Activated naive CD4-positive, alpha-beta T cell treated with anti-CD3 and anti-CD28 coated beads, Interleukin-2, amount 50 U/mL, for 72 hours (primary cell): ENCODE measurements around the gene SELENBP1. TPM values are rescaled to one million over a fixed set of nuclear protein-coding genes. Genes with fewer than 3 reads are reported as not detected.

Experiments
- ATAC-seq, 2 donors: fragments of 150-1000 bp; cut with Tn5 transposase; 2 replicates each; pipeline ENCODE4 v1.10.0; 2021; ENCODE audit warnings: mild to moderate bottlenecking in 2 of 2, moderate library complexity in 2 of 2
- DNase-seq, 2 donors: peaks; one replicate each; pipeline ENCODE4 v3.0.0; 2021 to 2022; ENCODE audit warnings: low spot score in 2 of 2
- H3K27ac Mint-ChIP-seq, 2 donors: one replicate each; pipeline ENCODE4 v1.8.0; 2022; ENCODE audit warnings: mild to moderate bottlenecking in 2 of 2, mixed read lengths in 2 of 2
- H3K36me3 Mint-ChIP-seq, 2 donors: one replicate each; pipeline ENCODE4 v1.8.0; 2022; ENCODE audit warnings: mixed read lengths in 2 of 2
- H3K9me3 Mint-ChIP-seq, 2 donors: one replicate each; pipeline ENCODE4 v1.8.0; 2022; ENCODE audit warnings: mixed read lengths in 2 of 2
- total RNA-seq, 2 donors: library from RNA; stranded (reverse); gene quantifications; one replicate each; pipeline ENCODE4 v1.2.3, GENCODE V29; 2022

SELENBP1 gene
- total RNA-seq, 2 donors from 2014 or later: not detected

GRCh38 chr1:151327903-151328674, 44.4 kb downstream of the SELENBP1 start:
- peak overlapping the region; percentile 86 to 100 for H3K27ac Mint-ChIP-seq
- peaks cover 9 to 15% of the 10 kb centered on the region in 2 donors for H3K36me3 Mint-ChIP-seq
- peak; percentile 23 to 37 for ATAC-seq
- no peaks in the 10 kb centered on the region for H3K9me3 Mint-ChIP-seq
- DNase-seq: peak in 1 of 2 donors; percentile 22

DNA sequence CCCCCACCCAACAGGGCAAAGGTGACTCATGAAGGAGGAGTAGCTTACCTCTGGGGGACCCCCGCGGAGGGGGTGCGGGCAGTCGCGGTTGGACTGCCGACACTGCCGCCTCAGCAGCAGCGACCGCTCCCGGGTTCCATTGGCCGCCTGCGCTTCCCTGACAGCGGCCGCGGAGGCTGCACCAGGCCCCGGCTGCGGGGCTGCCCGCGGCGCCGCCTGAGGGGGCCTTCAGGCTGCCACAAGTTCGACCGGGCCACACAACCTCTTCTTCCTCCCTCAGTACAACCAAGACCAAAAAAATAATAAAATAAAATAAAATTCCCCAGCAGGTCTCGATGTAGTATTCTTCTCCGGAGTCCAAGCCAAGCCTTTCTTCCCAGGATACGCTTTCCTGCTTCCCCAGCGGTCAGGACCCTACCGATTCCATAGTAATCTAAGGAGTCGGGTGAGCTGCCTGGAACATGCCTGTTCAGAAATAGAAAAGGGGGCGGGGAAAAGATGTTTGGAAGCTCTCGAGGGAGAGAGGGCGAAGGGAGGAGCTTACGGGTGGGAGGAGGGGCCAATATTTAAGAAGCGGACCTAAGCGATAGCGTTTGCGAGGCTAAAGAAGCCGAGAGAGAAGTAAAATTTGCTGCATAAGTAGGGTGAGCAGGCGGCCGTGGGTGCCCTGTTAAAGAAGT, 45.1 kb downstream of the SELENBP1 start, which contains the start of gene PI4KB:
Gene PI4KB (minus strand): TSS at position 194 of the 680 bp plus-strand sequence. CDS start 10,935 bp downstream, outside the sequence.
- Mint-ChIP-seq H3K27ac (peak within 1 kb of the TSS; percentile 86 to 100), H3K36me3 (peaks cover 14 to 15% of the 10 kb centered on the region in 2 donors), H3K9me3 (no peaks in the 10 kb centered on the region)
- DNase-seq (peak; percentile 84 to 86), ATAC-seq (peak; percentile 89 to 96)

- H3K36me3 Mint-ChIP-seq: peaks cover 14 to 15% of the 10 kb centered on the region in 2 donors
- ATAC-seq (peak; percentile 55 to 76), DNase-seq (peak in 1 of 2 donors; percentile 46)
- peak overlapping the region; percentile 86 to 92 for H3K27ac Mint-ChIP-seq
- H3K9me3 Mint-ChIP-seq: no peaks in the 10 kb centered on the region
Observed at GRCh38 chr1:151326619-151327222, 45.8 kb downstream of the SELENBP1 start.

- Mint-ChIP-seq H3K9me3 (no peaks in the 10 kb centered on the region), H3K27ac (peak overlapping the region; percentile 86 to 92), H3K36me3 (peaks cover 14 to 15% of the 10 kb centered on the region in 2 donors)
- DNase-seq (no peak), ATAC-seq (no peak)
Observed at GRCh38 chr1:151325646-151326429, 46.7 kb downstream of the SELENBP1 start.

DNA sequence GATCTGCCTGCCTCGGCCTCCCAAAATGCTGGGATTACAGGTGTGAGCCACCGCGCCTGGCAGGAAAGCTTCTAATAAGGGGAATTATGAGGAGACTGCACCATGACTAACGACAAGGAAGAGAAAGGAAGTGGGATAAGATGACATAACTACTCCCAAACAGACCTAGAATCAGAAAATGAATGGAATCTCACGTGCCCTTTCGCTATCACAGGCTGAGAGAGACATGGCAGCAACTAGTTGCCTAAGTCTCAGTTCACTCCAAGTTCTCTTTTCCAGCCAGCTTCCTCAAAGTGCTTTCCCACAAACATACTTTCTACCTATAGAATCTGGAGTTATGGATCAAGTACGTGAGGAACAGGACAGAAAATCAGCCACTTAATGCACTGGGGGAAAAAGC, 47.3 kb downstream of the SELENBP1 start:
- H3K9me3 Mint-ChIP-seq: no peaks in the 10 kb centered on the region
- H3K36me3 Mint-ChIP-seq: peaks cover 14 to 20% of the 10 kb centered on the region in 2 donors
- peak overlapping the region; percentile 86 to 92 for H3K27ac Mint-ChIP-seq
- ATAC-seq (no peak), DNase-seq (no peak)

DNA sequence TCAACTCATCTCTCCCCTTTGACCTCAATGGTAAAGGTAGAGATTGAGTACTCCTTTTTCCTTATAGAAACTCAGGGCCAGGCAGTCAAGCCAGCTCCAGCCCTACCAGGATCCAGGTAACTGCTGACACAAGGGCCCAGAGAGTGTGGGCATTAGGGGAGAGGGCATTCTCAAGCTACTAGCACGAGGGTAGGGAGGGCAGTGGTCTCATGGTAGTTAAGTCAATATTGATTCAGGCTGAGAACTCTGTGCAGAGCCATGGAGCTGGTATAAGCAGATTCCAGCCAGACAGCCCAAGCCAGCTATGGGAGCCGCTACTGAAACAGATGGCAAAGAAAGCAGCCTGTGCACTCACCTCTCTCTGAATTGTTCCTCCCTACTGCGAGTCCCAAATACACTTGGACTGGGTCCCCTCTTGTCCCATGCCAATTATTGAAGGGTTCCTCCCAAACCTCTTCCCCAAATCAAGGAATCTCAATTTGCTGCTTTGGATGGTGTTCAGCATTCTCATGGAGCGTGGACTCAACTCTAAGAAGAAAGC, 48.0 kb downstream of the SELENBP1 start:
- ATAC-seq: no peak

DNA sequence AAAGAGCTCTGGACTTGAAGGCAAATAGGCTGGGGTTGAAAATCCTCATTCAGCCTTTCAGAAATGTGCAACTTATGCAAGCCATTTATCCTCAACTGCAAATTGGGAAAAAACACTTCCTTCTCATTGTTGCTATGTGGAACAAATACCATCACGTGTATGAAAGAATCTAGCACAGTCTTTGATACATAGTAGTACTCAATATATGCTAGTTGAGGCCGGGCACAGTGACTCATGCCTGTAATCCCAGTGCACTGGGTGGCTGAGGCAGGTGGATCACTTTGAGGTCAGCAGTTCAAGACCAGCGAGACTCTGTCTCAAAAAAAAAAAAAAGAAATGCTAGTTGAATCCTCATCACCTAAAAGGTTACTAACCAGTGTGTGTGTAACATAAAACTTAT, 53.5 kb downstream of the SELENBP1 start:
- no peak for DNase-seq
- peaks cover 5 to 12% of the 10 kb centered on the region in 2 donors for H3K36me3 Mint-ChIP-seq
- no peaks in the 10 kb centered on the region for H3K9me3 Mint-ChIP-seq
- peak overlapping the region in 1 of 2 donors; percentile 44 for H3K27ac Mint-ChIP-seq
- ATAC-seq: no peak

More for the DNA sequence above, 48.0 kb downstream of the SELENBP1 start:
- no peak for DNase-seq
- Mint-ChIP-seq H3K9me3 (no peaks in the 10 kb centered on the region), H3K27ac (peak overlapping the region in 1 of 2 donors; percentile 39), H3K36me3 (peaks cover 14 to 20% of the 10 kb centered on the region in 2 donors)

DNA sequence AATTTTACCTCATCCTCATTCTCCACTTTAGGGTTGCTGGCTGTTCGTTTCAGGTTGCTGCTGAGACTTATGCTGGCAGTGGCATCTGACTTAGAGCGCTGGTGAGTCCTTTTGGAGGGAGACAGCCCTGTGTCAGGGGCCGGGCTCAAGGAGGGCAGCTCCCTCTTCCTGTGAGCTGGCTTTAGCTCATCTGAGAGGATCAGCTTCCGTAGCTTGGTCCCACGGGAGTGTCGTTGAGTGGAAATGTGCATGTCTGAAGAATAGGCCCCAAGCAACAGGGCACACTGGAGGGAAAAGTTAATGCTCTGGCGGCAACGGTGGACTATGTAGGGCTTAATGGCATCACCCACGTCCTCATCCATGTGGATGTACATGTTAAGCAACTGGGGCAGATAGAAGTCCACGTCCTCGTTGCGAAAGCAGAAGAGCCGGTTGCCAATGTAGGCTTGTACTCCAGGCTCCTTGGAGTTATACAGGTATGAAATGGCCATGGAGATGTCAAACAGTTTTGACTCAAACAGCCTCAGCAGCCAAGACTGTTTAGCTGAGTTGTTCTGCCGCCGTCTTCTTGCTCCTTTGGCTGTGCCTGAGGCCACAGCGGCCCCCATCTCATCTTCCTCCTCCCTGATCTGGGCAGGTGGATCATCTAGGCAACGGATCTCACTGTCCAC, 56.8 kb downstream of the SELENBP1 start:
- peak overlapping the region; percentile 1 to 75 for H3K27ac Mint-ChIP-seq
- ATAC-seq: no peak

More for the DNA sequence above, 56.8 kb downstream of the SELENBP1 start:
- H3K9me3 Mint-ChIP-seq: no peaks in the 10 kb centered on the region
- DNase-seq: no peak
- peaks cover 5 to 12% of the 10 kb centered on the region in 2 donors for H3K36me3 Mint-ChIP-seq

Other genes starting within 250 kb of the SELENBP1 start
- gene SEMA6C, start 226.1 kb downstream of the SELENBP1 start, total RNA-seq: 1 to 10 TPM; 2.8 to 7.1 TPM
- 10 to 100 TPM in 1 of 2 donors, 1 to 10 TPM in 1; 6.9 to 18.5 TPM for gene TNFAIP8L2, start 216.1 kb downstream of the SELENBP1 start, total RNA-seq
- 10 to 100 TPM in 1 of 2 donors, 1 to 10 TPM in 1; 3.8 to 36.1 TPM for gene LYSMD1, start 206.8 kb downstream of the SELENBP1 start, total RNA-seq
- gene SCNM1, start 206.6 kb downstream of the SELENBP1 start, total RNA-seq: 10 to 100 TPM; 62.3 to 83.9 TPM
- under 1 TPM; 0.77 to 0.78 TPM for gene TMOD4, start 196.7 kb downstream of the SELENBP1 start, total RNA-seq
- gene VPS72, start 182.5 kb downstream of the SELENBP1 start, total RNA-seq: 10 to 100 TPM; 61.3 to 67.0 TPM
- gene PIP5K1A, start 174.2 kb downstream of the SELENBP1 start, total RNA-seq: 100 to 1,000 TPM in 1 of 2 donors, 10 to 100 TPM in 1; 88.0 to 137 TPM
- gene PSMD4, start 118.0 kb downstream of the SELENBP1 start, total RNA-seq: 100 to 1,000 TPM; 185 to 189 TPM
- 10 to 100 TPM; 28.0 to 29.0 TPM for gene ZNF687, start 90.4 kb downstream of the SELENBP1 start, total RNA-seq
- 10 to 100 TPM; 55.0 to 75.3 TPM for gene PI4KB, start 45.3 kb downstream of the SELENBP1 start, total RNA-seq
- gene RFX5, start 25.5 kb downstream of the SELENBP1 start, total RNA-seq: 10 to 100 TPM; 56.9 to 61.3 TPM
- 100 to 1,000 TPM; 318 to 462 TPM for gene PSMB4, start 26.9 kb upstream of the SELENBP1 start, total RNA-seq
- 100 to 1,000 TPM in 1 of 2 donors, 10 to 100 TPM in 1; 89.5 to 104 TPM for gene POGZ, start 86.8 kb upstream of the SELENBP1 start, total RNA-seq
- 1 to 10 TPM; 2.6 to 3.2 TPM for gene CGN, start 138.7 kb upstream of the SELENBP1 start, total RNA-seq
- 1 to 10 TPM; 5.1 to 5.6 TPM for gene TUFT1, start 167.6 kb upstream of the SELENBP1 start, total RNA-seq
- gene SNX27, start 239.3 kb upstream of the SELENBP1 start, total RNA-seq: 10 to 100 TPM; 24.3 to 34.4 TPM